Spleen (tissue), 7 donors: ENCODE results near the gene MARK3.
A peak's percentile ranks its signal among the peaks of the same experiment; 100 is the strongest.

Experiments used
- POLR2A ChIP-seq, 3 donors: fragments of 450-650 bp; IDR thresholded peaks; one replicate each; pipeline ENCODE4 v1.5.1; 2017; ENCODE audit warnings: antibody characterized with exemption in 3 of 3, mild to moderate bottlenecking in 1 of 3
- POLR2AphosphoS5 ChIP-seq, 3 donors: sonication (generic); formaldehyde crosslinking; IDR thresholded peaks; one replicate each; pipeline ENCODE4 v1.5.1; 2017; ENCODE audit warnings: antibody characterized with exemption in 3 of 3
- TF ChIP-seq, protein P1 (sequence below), 11 experiments: fragments of 200-600 bp in 7 of 11; fragments of 450-650 bp in 4 of 11; sonication (generic) in 4 of 11; IDR thresholded peaks in 8 of 11; conservative IDR thresholded peaks in 3 of 11; 1 replicate in 7 of 11; 2 replicates in 4 of 11; pipeline versions ENCODE4 v1.4.0 to v1.8.0; 2016 to 2021; ENCODE audit warnings: antibody characterized with exemption in 11 of 11, inconsistent platforms in 4 of 11, mild to moderate bottlenecking in 1 of 11
- donor health status: DM: no; HTN: no; CAD: no; lungs with moderate emphysema.
- donor health status: DM: no; HTN: no; CAD: no.
- donor health status: DM: no; HTN: no; CAD: no.

DNA sequence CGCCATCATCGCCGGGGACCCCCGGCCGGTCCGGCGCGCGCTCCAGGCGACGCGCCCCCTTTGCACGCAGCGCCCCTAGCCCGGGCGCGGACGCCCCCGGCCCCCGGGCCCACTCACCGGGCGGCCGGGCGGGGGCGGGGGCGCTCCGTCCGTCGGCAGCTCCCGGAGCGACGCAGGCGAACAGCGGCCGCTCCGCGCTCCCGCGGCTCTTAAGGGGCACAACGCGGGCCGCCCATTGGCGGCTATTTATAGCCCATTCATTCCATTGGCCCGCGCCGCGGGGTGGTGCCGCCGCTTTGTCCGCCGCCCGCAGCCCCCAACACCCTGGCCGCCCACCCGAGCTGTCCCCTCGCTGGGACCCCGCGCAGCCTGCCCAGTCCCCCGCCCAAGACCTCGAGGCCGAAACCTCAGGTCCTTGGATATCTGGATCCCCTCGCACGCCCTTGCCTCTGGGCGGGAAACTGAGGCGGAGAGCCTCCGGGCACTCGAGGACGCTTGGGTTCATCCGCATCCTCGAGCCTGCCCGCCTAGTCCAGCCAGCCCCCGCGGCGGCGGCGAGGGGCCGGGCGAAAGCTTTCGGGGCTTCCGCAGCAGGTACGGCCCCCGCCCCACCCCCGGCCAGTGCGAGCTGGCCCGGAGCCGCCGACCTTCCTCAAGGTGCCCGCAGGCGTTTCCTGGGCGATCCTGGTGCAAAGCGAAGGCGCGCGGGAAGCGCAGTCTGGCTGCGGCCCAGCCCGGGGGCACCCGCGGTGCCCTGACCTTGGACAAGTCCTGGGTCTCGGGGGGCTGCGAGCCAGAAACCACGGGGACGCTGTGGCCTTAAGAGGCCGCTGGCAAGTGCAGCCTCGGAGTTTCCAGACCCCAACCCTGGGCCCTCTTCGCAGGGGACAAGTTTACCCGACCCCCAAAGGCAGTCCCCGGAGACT is 137.7 kb downstream of the MARK3 start, which contains the start of gene CKB:
- TF ChIP-seq, protein P1, sequence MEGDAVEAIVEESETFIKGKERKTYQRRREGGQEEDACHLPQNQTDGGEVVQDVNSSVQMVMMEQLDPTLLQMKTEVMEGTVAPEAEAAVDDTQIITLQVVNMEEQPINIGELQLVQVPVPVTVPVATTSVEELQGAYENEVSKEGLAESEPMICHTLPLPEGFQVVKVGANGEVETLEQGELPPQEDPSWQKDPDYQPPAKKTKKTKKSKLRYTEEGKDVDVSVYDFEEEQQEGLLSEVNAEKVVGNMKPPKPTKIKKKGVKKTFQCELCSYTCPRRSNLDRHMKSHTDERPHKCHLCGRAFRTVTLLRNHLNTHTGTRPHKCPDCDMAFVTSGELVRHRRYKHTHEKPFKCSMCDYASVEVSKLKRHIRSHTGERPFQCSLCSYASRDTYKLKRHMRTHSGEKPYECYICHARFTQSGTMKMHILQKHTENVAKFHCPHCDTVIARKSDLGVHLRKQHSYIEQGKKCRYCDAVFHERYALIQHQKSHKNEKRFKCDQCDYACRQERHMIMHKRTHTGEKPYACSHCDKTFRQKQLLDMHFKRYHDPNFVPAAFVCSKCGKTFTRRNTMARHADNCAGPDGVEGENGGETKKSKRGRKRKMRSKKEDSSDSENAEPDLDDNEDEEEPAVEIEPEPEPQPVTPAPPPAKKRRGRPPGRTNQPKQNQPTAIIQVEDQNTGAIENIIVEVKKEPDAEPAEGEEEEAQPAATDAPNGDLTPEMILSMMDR (IDR thresholded peaks at IDR 0.05 in 8 of 11, conservative IDR thresholded peaks at IDR 0.05 in 3 of 11): no peak
- TF ChIP-seq POLR2AphosphoS5 (IDR thresholded peaks at IDR 0.05): peak in 2 of 3 donors; percentile 28 to 39
- TF ChIP-seq POLR2A (IDR thresholded peaks at IDR 0.05): no peak
